IMR-90 (cell line): Measurements from ENCODE around the gene PRKACG. TPM values are rescaled to one million over a fixed set of nuclear protein-coding genes. Genes with fewer than 3 reads are reported as not detected.

Source experiments
- ATAC-seq: fragments of 200-7000 bp; cut with Tn5 transposase; 2 replicates; pipeline ENCODE4 v1.9.1; 2020; ENCODE audit warnings: low read depth, mild to moderate bottlenecking, moderate library complexity
- BruUV-seq: library from RNA; stranded (reverse); fragments of 400-500 nt; replicated peaks from 2 replicates; lab custom pipeline; 2021; lab: Mats Ljungman, UMichigan
- CTCF ChIA-PET: fragments of 300-600 bp; formaldehyde crosslinking; extraction: SDS; loops from one replicate; lab custom pipeline; 2021; ENCODE audit warnings: antibody characterized with exemption; lab: Yijun Ruan, JAX
- POLR2A ChIA-PET: fragments of 300-600 bp; sonication (Branson Sonifier 250); formaldehyde crosslinking; loops from one replicate; lab custom pipeline; 2022; ENCODE audit warnings: antibody characterized with exemption; ENCODE audit not compliant: unreplicated experiment; lab: Charles Lee
- DNase-seq: peaks from one replicate; pipeline ENCODE4 v3.0.0; 2013
- H2AFZ ChIP-seq: replicated peaks from 2 replicates; pipeline ENCODE3; 2013; ENCODE audit warnings: low read length, mild to moderate bottlenecking; ENCODE audit not compliant: poor library complexity
- H2AK5ac ChIP-seq: 2 replicates; pipeline ENCODE4 v1.6.1; 2013; ENCODE audit warnings: low read depth, low read length, inconsistent platforms
- H2AK9ac ChIP-seq: replicated peaks from 2 replicates; pipeline ENCODE3; 2013; ENCODE audit warnings: mild to moderate bottlenecking, low read depth, low read length, moderate library complexity; ENCODE audit not compliant: poor library complexity
- H2BK120ac ChIP-seq: 2 replicates; pipeline ENCODE4 v1.6.1; 2013; ENCODE audit warnings: low read depth, low read length, inconsistent platforms
- H2BK15ac ChIP-seq: 3 replicates; pipeline ENCODE4 v1.6.1; 2013; ENCODE audit warnings: low read depth, low read length, inconsistent platforms
- H2BK20ac ChIP-seq: 2 replicates; pipeline ENCODE4 v1.6.1; 2013; ENCODE audit warnings: low read depth, mild to moderate bottlenecking, inconsistent platforms, low read length, moderate library complexity
- H2BK5ac ChIP-seq: 2 replicates; pipeline ENCODE4 v1.6.1; 2013; ENCODE audit warnings: mild to moderate bottlenecking, low read depth, low read length, inconsistent platforms; ENCODE audit not compliant: poor library complexity, severe bottlenecking
- H3K14ac ChIP-seq: replicated peaks from 2 replicates; pipeline ENCODE4 v1.6.1; 2013; ENCODE audit warnings: low read depth, low read length, inconsistent platforms
- H3K18ac ChIP-seq: 2 replicates; pipeline ENCODE4 v1.6.1; 2013; ENCODE audit warnings: low read depth, low read length, control low read depth
- H3K23ac ChIP-seq: 2 replicates; pipeline ENCODE4 v1.6.1; 2013; ENCODE audit warnings: low read depth, low read length, inconsistent platforms
- H3K27ac ChIP-seq: 2 replicates; pipeline ENCODE4 v1.5.1; 2013; ENCODE audit warnings: mild to moderate bottlenecking, control low read depth, low read length; ENCODE audit not compliant: insufficient read depth
- H3K27me3 ChIP-seq: 2 replicates; pipeline ENCODE4 v1.6.1; 2013; ENCODE audit warnings: low read length; ENCODE audit not compliant: control insufficient read depth, insufficient read depth
- H3K36me3 ChIP-seq: 2 replicates; pipeline ENCODE4 v1.6.1; 2013; ENCODE audit warnings: low read length, mixed read lengths; ENCODE audit not compliant: control insufficient read depth, insufficient read depth
- H3K4ac ChIP-seq: 2 replicates; pipeline ENCODE4 v1.6.1; 2013; ENCODE audit warnings: low read depth, low read length, inconsistent platforms
- H3K4me1 ChIP-seq: 2 replicates; pipeline ENCODE4 v1.6.1; 2013; ENCODE audit warnings: low read length, mixed read lengths; ENCODE audit not compliant: control insufficient read depth, insufficient read depth
- H3K4me2 ChIP-seq: 2 replicates; pipeline ENCODE4 v1.6.1; 2013; ENCODE audit warnings: low read depth, mild to moderate bottlenecking, control low read depth, low read length, moderate library complexity
- H3K4me3 ChIP-seq: 2 replicates; pipeline ENCODE4 v1.5.1; 2013; ENCODE audit warnings: low read depth, mild to moderate bottlenecking, control low read depth, low read length, moderate library complexity; ENCODE audit not compliant: insufficient read depth
- H3K56ac ChIP-seq: 2 replicates; pipeline ENCODE4 v1.6.1; 2013; ENCODE audit warnings: low read length, inconsistent platforms; ENCODE audit not compliant: insufficient read depth; ENCODE audit errors: extremely low read depth
- H3K79me1 ChIP-seq, 2 experiments: 2 replicates each; pipeline ENCODE4 v1.6.1; 2013; ENCODE audit warnings: low read length in 2 of 2, inconsistent platforms in 1 of 2, low read depth in 1 of 2
- H3K9ac ChIP-seq: 2 replicates; pipeline ENCODE4 v1.6.1; 2013; ENCODE audit warnings: low read depth, low read length, control low read depth
- H3K9me1 ChIP-seq: 2 replicates; pipeline ENCODE4 v1.6.1; 2013; ENCODE audit warnings: low read length, inconsistent platforms; ENCODE audit not compliant: insufficient read depth
- H3K9me3 ChIP-seq: 2 replicates; pipeline ENCODE4 v1.6.1; 2013; ENCODE audit warnings: low read length; ENCODE audit not compliant: control insufficient read depth, insufficient read depth
- H4K20me1 ChIP-seq: 2 replicates; pipeline ENCODE4 v1.6.1; 2013; ENCODE audit warnings: low read length, inconsistent platforms; ENCODE audit not compliant: insufficient read depth
- H4K5ac ChIP-seq: 2 replicates; pipeline ENCODE4 v1.6.1; 2013; ENCODE audit warnings: mild to moderate bottlenecking, low read depth, low read length, control low read depth
- H4K8ac ChIP-seq, 2 experiments: 2 replicates each; pipeline ENCODE4 v1.6.1; 2013; ENCODE audit warnings: low read depth in 2 of 2, low read length in 2 of 2, control low read depth in 1 of 2, inconsistent platforms in 1 of 2
- H4K91ac ChIP-seq: 2 replicates; pipeline ENCODE4 v1.6.1; 2013; ENCODE audit warnings: low read depth, low read length, inconsistent platforms; ENCODE audit not compliant: insufficient read depth
- MAFK ChIP-seq: IDR thresholded peaks from 2 replicates; pipeline ENCODE4 v1.6.1; 2012; ENCODE audit warnings: low read depth, low read length, improper control_type of control experiment
- NFE2L2 ChIP-seq: fragments of 150-350 bp; IDR thresholded peaks from 2 replicates; pipeline ENCODE4 v1.6.1; 2016; ENCODE audit warnings: low read depth, mild to moderate bottlenecking, low read length
- WGBS, 2 experiments: methylation state at CpG; one replicate each; pipeline versions ENCODE4 v1.1.5 to v1.1.7; 2013; ENCODE audit warnings: missing lambda C conversion rate in 2 of 2; ENCODE audit not compliant: insufficient read length in 1 of 2; ENCODE audit errors: extremely low coverage in 2 of 2; 5-methylcytosine and 5-hydroxymethylcytosine counted together
- dilution Hi-C: fragments of 300-500 bp; cut with HindIII; formaldehyde crosslinking; loops from one replicate; pipeline ENCODE4 v1.14.3; 2018; ENCODE audit warnings: low sequenced_read_pairs; ENCODE audit not compliant: unreplicated experiment
- in situ Hi-C: fragments of 300-500 bp; cut with MboI; formaldehyde crosslinking; loops from 3 replicates; pipeline ENCODE4 v1.14.3; 2019; ENCODE audit warnings: low sequenced_read_pairs, inconsistent platforms, mixed read lengths
- intact Hi-C: fragments of 100-400 bp; cut with micrococcal nuclease; formaldehyde crosslinking; loops from 2 replicates; pipeline ENCODE4 v1.10.0; 2022
- polyA plus RNA-seq, 3 experiments: library from polyadenylated mRNA; depleted of rRNA; stranded (reverse); fragments of >200 nt; gene quantifications; 2 replicates each; pipeline ENCODE4 v1.2.3, GENCODE V29; 2012; ENCODE audit warnings: low replicate concordance in 1 of 3
- total RNA-seq: library from RNA; depleted of rRNA; stranded (reverse); fragments of >200 nt; gene quantifications from 2 replicates; pipeline ENCODE4 v1.2.3, GENCODE V29; 2012

PRKACG gene
- total and polyA plus RNA-seq, 2 of the 4 experiments (the other 2 are of a cell fraction), result not detected

- H3K9ac ChIP-seq, result no peak overlapping the region
- no peak overlapping the region for H3K4me3 ChIP-seq
- BruUV-seq, result no TSS peak
- no peak overlapping the region for H4K8ac ChIP-seq
- no peak overlapping the region for H2AK9ac ChIP-seq
- no peaks in the 10 kb centered on the region for H3K36me3 ChIP-seq
- H4K20me1 ChIP-seq, result no peaks in the 10 kb centered on the region
- TF ChIP-seq MAFK, result peak; percentile 70
- no peak for TF ChIP-seq NFE2L2
- no peaks in the 10 kb centered on the region for H3K9me1 ChIP-seq
- ChIA-PET POLR2A (interaction anchor here (0.5 kb wide), 1 partner anchor 158 kb away, joined by 6 read pairs; no protein-coding TSS in a partner anchor), CTCF (interaction anchor here (0.7 kb wide), 1 partner anchor 1797 kb away, joined by 3 read pairs; no protein-coding TSS in a partner anchor)
- ATAC-seq (no peak), DNase-seq (no peak)
- no peak overlapping the region for H2BK5ac ChIP-seq
- H2AK5ac ChIP-seq, result no peak overlapping the region
- no peak overlapping the region for H4K91ac ChIP-seq
- H3K4me2 ChIP-seq, result no peak overlapping the region
- H3K79me1 ChIP-seq, result no peaks in the 10 kb centered on the region
- 20% methylated on average over 1 of the region's 1 CpG; no CpG with 5 or more reads in 1 of the 2 experiments for WGBS, 2 experiments
- no peak overlapping the region for H2BK120ac ChIP-seq
- H2AFZ ChIP-seq, result no peak overlapping the region
- no peak overlapping the region for H2BK15ac ChIP-seq
- no peak overlapping the region for H3K27ac ChIP-seq
- H3K18ac ChIP-seq, result no peak overlapping the region
- no peak overlapping the region for H3K56ac ChIP-seq
- no peak overlapping the region for H4K5ac ChIP-seq
- H3K9me3 ChIP-seq, result no peaks in the 10 kb centered on the region
- no peak overlapping the region for H3K14ac ChIP-seq
- no peak overlapping the region for H2BK20ac ChIP-seq
- no peaks in the 10 kb centered on the region for H3K27me3 ChIP-seq
- dilution Hi-C loops, result no loop called here
- no peaks in the 10 kb centered on the region; the same call in 1 of the 2 replicates for H3K4me1 ChIP-seq
- no peak overlapping the region for H3K23ac ChIP-seq
- H3K4ac ChIP-seq, result no peak overlapping the region
- intact Hi-C loops, result no loop called here
- in situ Hi-C loops, result no loop called here
Observed at GRCh38 chr9:68967800-68968199, 46.1 kb downstream of the PRKACG start.
